CD14-positive monocyte (primary cell): ENCODE results near the gene CHRNA4. TPM values are rescaled to one million over a fixed set of nuclear protein-coding genes. Genes with fewer than 3 reads are reported as not detected.
A peak's percentile ranks its signal among the peaks of the same experiment; 100 is the strongest.

Source experiments
- DNase-seq, 3 donors: peaks; one replicate each; pipeline ENCODE4 v3.0.0-alpha.2; 2011 to 2022
- H2AFZ ChIP-seq: 2 replicates; pipeline ENCODE4 v1.6.0; 2012; ENCODE audit warnings: mild to moderate bottlenecking, low read depth, low read length, inconsistent platforms; ENCODE audit not compliant: insufficient read depth, poor library complexity, severe bottlenecking
- H3K27ac ChIP-seq, 2 donors: 1 replicate in 1 of 2; 2 replicates in 1 of 2; pipeline ENCODE4 v1.5.1; 2012 to 2013; ENCODE audit warnings: low read length in 2 of 2, control low read depth in 1 of 2, inconsistent platforms in 1 of 2, low read depth in 1 of 2, mild to moderate bottlenecking in 1 of 2
- H3K27me3 ChIP-seq, 2 donors: one replicate each; pipeline versions ENCODE4 v1.6.0 to v1.6.1; 2011 to 2013; ENCODE audit warnings: low read length in 2 of 2; ENCODE audit not compliant: control insufficient read depth in 2 of 2, insufficient read depth in 2 of 2
- H3K36me3 ChIP-seq, 2 donors: replicated peaks in 1 of 2; 1 replicate in 1 of 2; 2 replicates in 1 of 2; pipeline versions ENCODE4 v1.5.1 to v1.6.1; 2012 to 2013; ENCODE audit warnings: low read length in 2 of 2, control low read depth in 1 of 2, inconsistent platforms in 1 of 2, mild to moderate bottlenecking in 1 of 2; ENCODE audit not compliant: insufficient read depth in 2 of 2, control insufficient read depth in 1 of 2
- H3K4me1 ChIP-seq, 2 donors: 1 replicate in 1 of 2; 2 replicates in 1 of 2; pipeline versions ENCODE4 v1.5.1 to v1.6.1; 2012 to 2013; ENCODE audit warnings: low read length in 2 of 2, control low read depth in 1 of 2, inconsistent platforms in 1 of 2, mild to moderate bottlenecking in 1 of 2, moderate library complexity in 1 of 2; ENCODE audit not compliant: insufficient read depth in 2 of 2, control insufficient read depth in 1 of 2
- H3K4me2 ChIP-seq: replicated peaks from 2 replicates; pipeline ENCODE3; 2012; ENCODE audit warnings: low read length, moderate library complexity, mild to moderate bottlenecking; ENCODE audit not compliant: poor library complexity, severe bottlenecking; ENCODE audit errors: extremely low read depth
- H3K4me3 ChIP-seq, 3 experiments: fragments of 200-600 bp in 1 of 3; sonication (generic) in 1 of 3; replicated peaks in 1 of 3; 1 replicate in 2 of 3; 2 replicates in 1 of 3; pipeline ENCODE4 v1.5.1; 2011 to 2013; ENCODE audit warnings: low read length in 3 of 3, mild to moderate bottlenecking in 3 of 3, control low read depth in 2 of 3, low read depth in 2 of 3, inconsistent platforms in 1 of 3, moderate library complexity in 1 of 3
- H3K79me2 ChIP-seq: 2 replicates; pipeline ENCODE4 v1.6.0; 2012; ENCODE audit warnings: mild to moderate bottlenecking, control low read depth, inconsistent platforms, low read length, moderate library complexity; ENCODE audit not compliant: insufficient read depth
- H3K9ac ChIP-seq: 2 replicates; pipeline ENCODE4 v1.6.0; 2017; ENCODE audit warnings: low read length, mild to moderate bottlenecking; ENCODE audit not compliant: insufficient read depth, poor library complexity, severe bottlenecking
- H3K9me3 ChIP-seq, 2 donors: replicated peaks in 1 of 2; 1 replicate in 1 of 2; 2 replicates in 1 of 2; pipeline versions ENCODE4 v1.5.1 to v1.6.1; 2012 to 2013; ENCODE audit warnings: low read length in 2 of 2, control low read depth in 1 of 2; ENCODE audit not compliant: control insufficient read depth in 1 of 2, insufficient read depth in 1 of 2
- H4K20me1 ChIP-seq: 2 replicates; pipeline ENCODE4 v1.6.0; 2012; ENCODE audit warnings: mild to moderate bottlenecking, low read length, control low read depth, moderate library complexity; ENCODE audit not compliant: insufficient read depth
- H3K27ac Mint-ChIP-seq, 7 donors: one replicate each; pipeline ENCODE4 v1.8.0; 2020; ENCODE audit warnings: mild to moderate bottlenecking in 7 of 7, mixed read lengths in 7 of 7, moderate library complexity in 6 of 7, inconsistent platforms in 2 of 7
- H3K27me3 Mint-ChIP-seq, 3 donors: one replicate each; pipeline ENCODE4 v1.8.0; 2021 to 2022; ENCODE audit warnings: low read depth in 3 of 3, mild to moderate bottlenecking in 3 of 3, mixed read lengths in 3 of 3, moderate library complexity in 3 of 3, inconsistent platforms in 1 of 3
- H3K36me3 Mint-ChIP-seq, 2 donors: one replicate each; pipeline ENCODE4 v1.8.0; 2020; ENCODE audit warnings: mixed read lengths in 2 of 2, inconsistent platforms in 1 of 2, mild to moderate bottlenecking in 1 of 2
- H3K4me1 Mint-ChIP-seq: one replicate; pipeline ENCODE4 v1.8.0; 2020; ENCODE audit warnings: mild to moderate bottlenecking, mixed read lengths
- H3K4me3 Mint-ChIP-seq, 2 donors: one replicate each; pipeline ENCODE4 v1.8.0; 2020; ENCODE audit warnings: mild to moderate bottlenecking in 2 of 2, mixed read lengths in 2 of 2, moderate library complexity in 1 of 2
- H3K9me3 Mint-ChIP-seq, 7 donors: one replicate each; pipeline ENCODE4 v1.8.0; 2020 to 2022; ENCODE audit warnings: mixed read lengths in 7 of 7, mild to moderate bottlenecking in 6 of 7, moderate library complexity in 6 of 7, inconsistent platforms in 2 of 7
- WGBS: methylation state at CpG from one replicate; pipeline ENCODE4 v1.1.5; 2013; ENCODE audit warnings: missing lambda C conversion rate; ENCODE audit not compliant: insufficient coverage; 5-methylcytosine and 5-hydroxymethylcytosine counted together
- intact Hi-C, 2 donors: fragments of 100-400 bp; cut with micrococcal nuclease; formaldehyde crosslinking; loops; one replicate each; pipeline versions ENCODE4 v1.15.0 to v1.15.1; 2023
- polyA plus RNA-seq, 3 donors: library from polyadenylated mRNA; depleted of rRNA in 1 of 3; unstranded in 2 of 3; stranded (reverse) in 1 of 3; fragments of 300-500 nt in 2 of 3; fragments of >200 nt in 1 of 3; fragmentation: Illumina TruSeq in 2 of 3; gene quantifications; 1 replicate in 2 of 3; 2 replicates in 1 of 3; pipeline ENCODE4 v1.2.3, GENCODE V29; 2012 to 2021
- TF ChIP-seq, protein P1 (sequence below): fragments of 200-600 bp; IDR thresholded peaks from one replicate; pipeline ENCODE4 v1.8.0; 2022; ENCODE audit warnings: antibody characterized with exemption, mild to moderate bottlenecking

The CHRNA4 gene
- polyA plus RNA-seq, 3 donors, result not detected

- TF ChIP-seq, protein P1, sequence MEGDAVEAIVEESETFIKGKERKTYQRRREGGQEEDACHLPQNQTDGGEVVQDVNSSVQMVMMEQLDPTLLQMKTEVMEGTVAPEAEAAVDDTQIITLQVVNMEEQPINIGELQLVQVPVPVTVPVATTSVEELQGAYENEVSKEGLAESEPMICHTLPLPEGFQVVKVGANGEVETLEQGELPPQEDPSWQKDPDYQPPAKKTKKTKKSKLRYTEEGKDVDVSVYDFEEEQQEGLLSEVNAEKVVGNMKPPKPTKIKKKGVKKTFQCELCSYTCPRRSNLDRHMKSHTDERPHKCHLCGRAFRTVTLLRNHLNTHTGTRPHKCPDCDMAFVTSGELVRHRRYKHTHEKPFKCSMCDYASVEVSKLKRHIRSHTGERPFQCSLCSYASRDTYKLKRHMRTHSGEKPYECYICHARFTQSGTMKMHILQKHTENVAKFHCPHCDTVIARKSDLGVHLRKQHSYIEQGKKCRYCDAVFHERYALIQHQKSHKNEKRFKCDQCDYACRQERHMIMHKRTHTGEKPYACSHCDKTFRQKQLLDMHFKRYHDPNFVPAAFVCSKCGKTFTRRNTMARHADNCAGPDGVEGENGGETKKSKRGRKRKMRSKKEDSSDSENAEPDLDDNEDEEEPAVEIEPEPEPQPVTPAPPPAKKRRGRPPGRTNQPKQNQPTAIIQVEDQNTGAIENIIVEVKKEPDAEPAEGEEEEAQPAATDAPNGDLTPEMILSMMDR, result no peak
- no peak for DNase-seq
- Histone ChIP-seq H3K9me3 (peaks cover 0 to 5% of the 10 kb centered on the region in 2 donors), H3K4me3 (no peak overlapping the region), H4K20me1 (no peaks in the 10 kb centered on the region), H3K9ac (no peak overlapping the region), H3K27ac (no peak overlapping the region), H3K4me1 (no peaks in the 10 kb centered on the region), H2AFZ (no peak overlapping the region), H3K79me2 (no peaks in the 10 kb centered on the region), H3K4me2 (no peak overlapping the region), H3K36me3 (no peaks in the 10 kb centered on the region), H3K27me3 (peaks cover 0 to 19% of the 10 kb centered on the region in 2 donors)
- Mint-ChIP-seq H3K36me3 (no peaks in the 10 kb centered on the region), H3K27me3 (peaks cover 12 to 44% (median 22%) of the 10 kb centered on the region in 3 donors), H3K27ac (no peak overlapping the region), H3K9me3 (peaks cover 0 to 5% (median 3%) of the 10 kb centered on the region in 7 donors), H3K4me3 (no peak overlapping the region), H3K4me1 (no peaks in the 10 kb centered on the region)
- WGBS, result 59% methylated on average over 14 of the region's 15 CpGs
- intact Hi-C loops, result no loop called here
These were observed 16.8 kb upstream of the CHRNA4 start for GRCh38 chr20:63377951-63378381.

- intact Hi-C loops, result no loop called here
- Histone ChIP-seq H3K4me1 (no peaks in the 10 kb centered on the region), H3K27ac (no peak overlapping the region), H3K9ac (no peak overlapping the region), H4K20me1 (no peaks in the 10 kb centered on the region), H3K27me3 (peaks cover 0 to 19% of the 10 kb centered on the region in 2 donors), H2AFZ (no peak overlapping the region), H3K4me3 (no peak overlapping the region), H3K79me2 (no peaks in the 10 kb centered on the region), H3K36me3 (no peaks in the 10 kb centered on the region), H3K9me3 (peaks cover 0 to 5% of the 10 kb centered on the region in 2 donors), H3K4me2 (no peak overlapping the region)
- 7% methylated on average over 26 of the region's 32 CpGs for WGBS
- TF ChIP-seq, protein P1, result no peak
- Mint-ChIP-seq H3K36me3 (no peaks in the 10 kb centered on the region), H3K27me3 (peaks cover 12 to 40% (median 22%) of the 10 kb centered on the region in 3 donors), H3K27ac (no peak overlapping the region), H3K4me1 (no peaks in the 10 kb centered on the region), H3K9me3 (peaks cover 0 to 5% (median 3%) of the 10 kb centered on the region in 7 donors), H3K4me3 (peak overlapping the region in 1 of 2 donors; percentile 30)
- DNase-seq, result no peak
These were observed 16.2 kb upstream of the CHRNA4 start for GRCh38 chr20:63377256-63377941.
